ENCODE data around the gene UBE2L3. TPM values are rescaled to one million over a fixed set of nuclear protein-coding genes. Genes with fewer than 3 reads are reported as not detected.
A peak's percentile ranks its signal among the peaks of the same experiment; 100 is the strongest.
"Not testable (repeated sequence)": the region's sequence is repeated elsewhere in the genome, so short reads cannot be mapped to it uniquely, and the experiment has no call there.

UBE2L3 gene
- 10 to 100 TPM; 40.5 to 94.4 (median 60.0) TPM for total RNA-seq

- ATAC-seq = peak; percentile 92
- peak within 1 kb of the TSS; percentile 66 to 93 (median 92) for H3K27ac ChIP-seq
- peaks cover 6 to 51% (median 24%) of the 10 kb centered on the region in 3 donors for H3K4me1 ChIP-seq
- H3K27me3 ChIP-seq = no peaks in the 10 kb centered on the region
- no peaks in the 10 kb centered on the region for H3K9me3 ChIP-seq
- 0% methylated on average over 1 to 2 of the region's 85 CpGs for WGBS, 2 donors (ENCODE audit: low coverage in 1 of 2)
- no peak for TF ChIP-seq EP300 (IDR thresholded peaks at IDR 0.05)
- TF ChIP-seq CTCF (IDR thresholded peaks at IDR 0.05) = no peak
- peak; percentile 20 to 48 for TF ChIP-seq POLR2A (IDR thresholded peaks at IDR 0.05)
- TF ChIP-seq POLR2AphosphoS5 (IDR thresholded peaks at IDR 0.05) = no peak
- H3K4me3 ChIP-seq = peak within 1 kb of the TSS; percentile 74 to 98
- no peaks in the 10 kb centered on the region for H3K36me3 ChIP-seq
Observed at GRCh38 chr22:21567456-21568346, at the start of gene UBE2L3. Gene UBE2L3, plus strand, starts transcription at chr22:21567714. Its CDS starts 31 bp downstream, at chr22:21567745.

GRCh38 chr22:21526705-21527500 is 40.6 kb upstream of the UBE2L3 start:
- not testable (repeated sequence) for ATAC-seq, H3K36me3 ChIP-seq, H3K27ac ChIP-seq, H3K27me3 ChIP-seq, H3K9me3 ChIP-seq, H3K4me3 ChIP-seq, H3K4me1 ChIP-seq
- WGBS, 2 donors (ENCODE audit: low coverage in 1 of 2) = no CpG with 5 or more reads among the region's 6 CpGs

- H3K4me3 ChIP-seq, H3K9me3 ChIP-seq, H3K27me3 ChIP-seq, H3K4me1 ChIP-seq, ATAC-seq, H3K36me3 ChIP-seq, H3K27ac ChIP-seq: not testable (repeated sequence)
- WGBS, 2 donors (ENCODE audit: low coverage in 1 of 2) = no CpG with 5 or more reads among the region's 5 CpGs
Observed at GRCh38 chr22:21531525-21531924, 36.0 kb upstream of the UBE2L3 start.

DNA sequence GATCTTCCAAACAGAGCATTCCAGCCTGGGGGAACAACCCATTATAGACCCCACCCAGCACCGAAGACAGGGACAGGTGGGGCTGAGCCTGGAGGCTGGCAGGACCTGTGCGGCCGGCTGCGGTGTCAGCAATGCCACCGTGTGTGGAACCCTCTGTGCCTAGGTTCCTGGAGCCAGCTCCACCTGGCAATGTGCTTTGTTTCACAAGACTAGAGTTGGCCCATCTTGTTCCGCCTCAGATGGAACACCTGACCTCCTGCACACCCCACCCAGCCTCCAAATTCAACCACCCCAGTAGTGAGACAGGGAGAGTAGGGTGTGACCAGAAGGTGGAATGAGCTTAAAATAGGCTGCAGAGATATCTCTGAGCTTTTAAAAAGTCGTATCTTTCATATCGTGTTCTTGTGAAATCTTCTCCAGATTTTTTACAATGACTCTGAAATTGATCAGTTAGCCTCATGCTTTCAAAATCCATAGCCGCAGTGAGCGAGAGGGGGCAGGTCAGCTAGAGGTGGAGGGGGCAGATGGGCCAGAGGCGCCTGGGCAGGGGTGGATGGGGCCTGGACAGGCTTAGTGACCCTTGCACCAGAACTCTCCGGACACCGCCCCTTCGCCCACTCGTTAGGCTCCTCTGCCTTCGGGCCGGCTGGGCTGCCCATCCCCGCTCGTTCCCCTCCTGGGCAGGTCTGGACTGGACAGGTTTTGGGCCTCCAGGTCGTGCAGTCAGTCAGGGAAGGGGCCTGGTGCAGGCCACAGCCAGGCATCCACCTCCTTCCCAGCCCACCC is 34.5 kb upstream of the UBE2L3 start:
- H3K36me3 ChIP-seq, ATAC-seq, H3K9me3 ChIP-seq, H3K4me1 ChIP-seq, H3K27me3 ChIP-seq, H3K27ac ChIP-seq, H3K4me3 ChIP-seq: not testable (repeated sequence)
- WGBS, 2 donors (ENCODE audit: low coverage in 1 of 2) = no CpG with 5 or more reads among the region's 20 CpGs

DNA sequence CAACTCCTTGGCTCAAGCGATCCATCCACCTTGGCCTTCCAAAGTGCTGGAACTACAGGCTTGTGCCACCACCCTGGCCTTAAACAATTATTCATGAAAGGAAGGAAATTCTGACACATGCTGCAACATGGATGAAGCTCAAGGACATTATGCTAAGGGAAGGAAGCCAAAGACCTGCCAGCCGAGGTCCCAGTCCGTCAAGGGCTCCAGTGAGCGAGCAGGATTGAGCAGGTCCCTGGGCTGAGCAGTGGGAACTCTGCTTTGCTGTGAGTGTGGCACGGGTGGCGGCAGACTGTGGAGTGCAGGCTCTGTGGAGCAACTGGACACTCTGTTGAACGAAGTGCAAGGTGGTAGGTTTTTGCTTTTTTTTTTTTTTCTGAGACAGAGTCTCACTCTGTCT is 27.7 kb upstream of the UBE2L3 start:
- H3K27me3 ChIP-seq, H3K4me3 ChIP-seq, H3K36me3 ChIP-seq, ATAC-seq, H3K9me3 ChIP-seq, H3K4me1 ChIP-seq, H3K27ac ChIP-seq: not testable (repeated sequence)
- no CpG with 5 or more reads among the region's 7 CpGs for WGBS, 2 donors (ENCODE audit: low coverage in 1 of 2)

- H3K27me3 ChIP-seq, H3K36me3 ChIP-seq, H3K4me3 ChIP-seq, H3K27ac ChIP-seq, H3K4me1 ChIP-seq, H3K9me3 ChIP-seq: not testable (repeated sequence)
- 80% methylated on average over 1 of the region's 17 CpGs; no CpG with 5 or more reads in 1 of the 2 donors for WGBS, 2 donors (ENCODE audit: low coverage in 1 of 2)
- ATAC-seq = peak; percentile 34
Observed at GRCh38 chr22:21544432-21545322, 22.8 kb upstream of the UBE2L3 start.

- not testable (repeated sequence) for H3K36me3 ChIP-seq, H3K9me3 ChIP-seq, H3K27ac ChIP-seq, ATAC-seq, H3K27me3 ChIP-seq, H3K4me1 ChIP-seq, H3K4me3 ChIP-seq
- no CpG with 5 or more reads among the region's 38 CpGs for WGBS, 2 donors (ENCODE audit: low coverage in 1 of 2)
Observed at GRCh38 chr22:21549558-21549957, 18.0 kb upstream of the UBE2L3 start.

DNA sequence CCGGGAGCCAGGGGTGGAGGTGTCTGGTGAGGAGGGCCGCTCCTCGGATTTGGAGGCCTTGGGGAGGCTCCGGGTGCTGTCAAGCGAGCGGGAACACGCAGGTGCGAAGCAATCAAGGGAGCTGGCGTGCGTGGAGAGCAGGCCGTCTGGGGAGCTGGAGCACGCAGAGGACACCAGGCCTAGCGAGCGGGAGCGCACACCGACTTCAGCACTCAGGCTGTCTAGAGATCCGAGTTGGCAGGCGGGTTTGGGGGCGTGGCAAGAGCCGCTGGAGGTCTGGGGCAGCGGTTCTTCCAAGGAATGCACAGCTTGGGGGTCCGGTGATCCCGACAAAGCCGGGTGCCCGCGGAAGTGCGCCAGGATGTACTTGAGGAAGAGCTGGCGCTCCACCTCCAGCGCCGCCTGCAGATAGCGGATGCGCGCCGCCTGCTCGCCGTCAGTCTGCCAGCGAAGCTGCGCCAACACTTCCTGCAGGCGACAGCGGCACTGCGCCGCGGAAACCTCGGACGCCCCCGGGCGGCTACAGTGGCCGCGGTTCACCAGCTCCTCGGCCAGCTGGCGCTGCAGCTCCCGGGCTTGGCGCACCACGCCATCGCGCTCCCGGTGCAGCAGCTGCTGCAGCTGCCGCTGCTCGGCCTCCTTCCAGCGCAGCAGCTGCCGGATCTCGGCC is 17.4 kb upstream of the UBE2L3 start:
- H3K4me1 ChIP-seq, H3K4me3 ChIP-seq, H3K9me3 ChIP-seq, H3K27me3 ChIP-seq, H3K27ac ChIP-seq, H3K36me3 ChIP-seq: not testable (repeated sequence)
- peak; percentile 79 for ATAC-seq
- no CpG with 5 or more reads among the region's 62 CpGs for WGBS, 2 donors (ENCODE audit: low coverage in 1 of 2)

DNA sequence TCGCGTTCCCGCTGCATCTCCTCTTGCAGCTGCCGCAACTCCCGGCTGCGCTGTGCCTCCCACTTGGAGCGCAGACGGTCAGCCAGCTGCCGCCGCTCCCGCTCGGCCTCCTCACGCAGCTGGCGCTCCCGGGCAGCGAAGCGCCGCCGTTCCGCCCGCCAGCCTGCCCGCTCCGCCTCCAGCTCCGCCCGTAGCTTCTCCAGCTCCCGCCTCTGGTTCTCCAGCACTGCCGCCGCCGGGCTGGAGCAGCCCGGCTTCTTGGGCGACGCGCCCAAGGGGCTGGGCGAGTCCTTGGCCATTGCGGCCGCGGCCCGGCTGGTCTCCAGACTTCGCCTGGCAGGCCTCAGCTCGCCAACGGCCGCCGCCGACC is 16.9 kb upstream of the UBE2L3 start:
- H3K27ac ChIP-seq, H3K9me3 ChIP-seq, H3K4me1 ChIP-seq, H3K4me3 ChIP-seq, H3K27me3 ChIP-seq, H3K36me3 ChIP-seq: not testable (repeated sequence)
- ATAC-seq = peak; percentile 83
- no CpG with 5 or more reads among the region's 44 CpGs for WGBS, 2 donors (ENCODE audit: low coverage in 1 of 2)

DNA sequence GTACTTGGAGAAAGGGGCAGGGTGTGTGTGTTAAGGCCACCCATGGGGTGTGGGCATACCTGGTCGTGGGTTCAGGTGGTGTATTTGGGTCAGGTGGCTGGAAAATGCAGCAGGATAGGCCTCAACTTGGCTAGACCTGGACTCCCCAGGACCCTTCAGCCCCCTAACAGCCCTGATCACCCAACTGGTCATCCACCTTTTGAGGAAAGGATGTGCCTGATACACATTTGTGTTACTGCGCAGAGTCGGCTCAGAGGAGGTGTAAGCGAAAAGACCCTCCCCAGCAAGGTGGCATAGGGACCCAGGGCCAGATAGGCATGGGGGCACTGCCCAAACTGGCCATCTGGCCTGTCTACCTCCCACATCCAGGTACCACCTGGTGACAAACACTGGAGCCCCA is 16.2 kb upstream of the UBE2L3 start, which contains the start of gene RIMBP3C:
TSS of gene RIMBP3C (minus strand) at position 101 of the 400 bp plus-strand sequence. CDS start 485 bp downstream, outside the sequence.
- not testable (repeated sequence) for H3K4me1 ChIP-seq, H3K9me3 ChIP-seq, ATAC-seq

More for the DNA sequence above, 16.2 kb upstream of the UBE2L3 start, which contains the start of gene RIMBP3C:
- H3K4me3 ChIP-seq, H3K27me3 ChIP-seq, H3K36me3 ChIP-seq, H3K27ac ChIP-seq: not testable (repeated sequence)
- no CpG with 5 or more reads among the region's 4 CpGs for WGBS, 2 donors (ENCODE audit: low coverage in 1 of 2)

All from gastroesophageal sphincter (tissue), 4 donors.